Type B pancreatic cell (in vitro differentiated cells): ENCODE results near the gene PLCL1. TPM values are rescaled to one million over a fixed set of nuclear protein-coding genes. Genes with fewer than 3 reads are reported as not detected.

Experiments
- DNase-seq: peaks from one replicate; pipeline ENCODE4 v3.0.0; 2021; ENCODE audit warnings: mixed read lengths; ENCODE audit not compliant: unreplicated experiment; ENCODE audit errors: extremely low spot score
- H3K27ac Mint-ChIP-seq: 2 replicates; pipeline ENCODE4 v1.8.0; 2021; ENCODE audit warnings: mild to moderate bottlenecking, mixed read lengths
- H3K27me3 Mint-ChIP-seq: 2 replicates; pipeline ENCODE4 v1.8.0; 2021; ENCODE audit warnings: mixed read lengths
- H3K36me3 Mint-ChIP-seq: 2 replicates; pipeline ENCODE4 v1.8.0; 2021; ENCODE audit warnings: mixed read lengths
- H3K4me1 Mint-ChIP-seq: one replicate; pipeline ENCODE4 v1.8.0; 2021; ENCODE audit warnings: mixed read lengths; ENCODE audit not compliant: unreplicated experiment
- H3K4me3 Mint-ChIP-seq: 2 replicates; pipeline ENCODE4 v1.8.0; 2021; ENCODE audit warnings: mild to moderate bottlenecking, mixed read lengths
- H3K9me3 Mint-ChIP-seq: 2 replicates; pipeline ENCODE4 v1.8.0; 2021; ENCODE audit warnings: mixed read lengths
- long read RNA-seq: library from polyadenylated mRNA; unstranded; transcript quantifications from one replicate; pipeline ENCODE4 v2.0.0, GENCODE V29; 2020
- total RNA-seq: library from RNA; stranded (reverse); gene quantifications from 2 replicates; pipeline ENCODE4 v1.2.1, GENCODE V29; 2021; ENCODE audit warnings: low replicate concordance
- TF ChIP-seq, protein P1 (sequence below): fragments of 200-600 bp; sonication (generic); conservative IDR thresholded peaks from 2 replicates; pipeline ENCODE4 v1.5.0; 2021; ENCODE audit warnings: antibody characterized with exemption, mild to moderate bottlenecking

PLCL1 gene
- 2.0 and 4.4 TPM in 2 replicates for total RNA-seq
- long read RNA-seq, full-length matches to known transcripts: 1 of 2 reads
- long read RNA-seq, partial matches to known transcripts: 0 of 2 reads
- long read RNA-seq, other reads (novel, unspliced or antisense): 1 of 2 reads

DNA sequence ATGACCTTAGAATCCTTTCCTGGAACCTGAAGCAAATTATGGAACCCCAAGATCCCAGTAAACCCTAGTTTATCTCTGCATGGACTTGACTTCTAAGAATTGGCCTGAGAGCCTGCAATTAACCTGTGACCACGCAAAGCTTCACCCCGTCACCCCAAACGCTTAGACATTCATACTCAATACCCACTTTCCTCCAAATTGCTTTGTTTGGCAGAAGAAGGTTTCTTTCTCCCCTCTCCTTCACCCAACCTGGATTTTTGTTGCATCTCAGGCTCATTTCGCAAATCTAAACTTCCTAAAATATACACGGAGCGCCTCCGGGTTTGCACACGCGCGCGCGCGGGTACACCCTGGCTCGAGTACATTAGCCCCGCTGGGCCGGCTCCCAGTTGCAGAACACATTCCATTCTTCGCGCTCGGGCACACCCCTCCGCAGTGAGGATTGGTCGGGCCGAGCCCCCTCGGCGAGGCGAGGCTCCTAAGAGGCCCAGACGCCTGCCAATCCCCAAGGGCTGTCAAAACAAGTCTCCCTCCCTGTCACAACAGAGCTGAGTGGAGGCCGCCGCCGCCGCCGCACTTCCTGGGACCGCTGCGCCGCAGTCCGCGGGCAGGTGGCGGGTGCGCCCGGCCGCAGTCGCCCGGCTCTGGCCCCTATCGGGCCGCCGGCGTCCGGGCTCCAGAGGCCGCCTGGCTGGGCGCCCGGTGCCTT lies at the start of gene PLCL1:
PLCL1 (plus strand) TSS at position 545 of the 709 bp plus-strand sequence.
- H3K36me3 Mint-ChIP-seq: no peaks in the 10 kb centered on the region
- H3K9me3 Mint-ChIP-seq: no peaks in the 10 kb centered on the region
- H3K4me3 Mint-ChIP-seq: peak within 1 kb of the TSS; percentile 91
- TF ChIP-seq, protein P1, sequence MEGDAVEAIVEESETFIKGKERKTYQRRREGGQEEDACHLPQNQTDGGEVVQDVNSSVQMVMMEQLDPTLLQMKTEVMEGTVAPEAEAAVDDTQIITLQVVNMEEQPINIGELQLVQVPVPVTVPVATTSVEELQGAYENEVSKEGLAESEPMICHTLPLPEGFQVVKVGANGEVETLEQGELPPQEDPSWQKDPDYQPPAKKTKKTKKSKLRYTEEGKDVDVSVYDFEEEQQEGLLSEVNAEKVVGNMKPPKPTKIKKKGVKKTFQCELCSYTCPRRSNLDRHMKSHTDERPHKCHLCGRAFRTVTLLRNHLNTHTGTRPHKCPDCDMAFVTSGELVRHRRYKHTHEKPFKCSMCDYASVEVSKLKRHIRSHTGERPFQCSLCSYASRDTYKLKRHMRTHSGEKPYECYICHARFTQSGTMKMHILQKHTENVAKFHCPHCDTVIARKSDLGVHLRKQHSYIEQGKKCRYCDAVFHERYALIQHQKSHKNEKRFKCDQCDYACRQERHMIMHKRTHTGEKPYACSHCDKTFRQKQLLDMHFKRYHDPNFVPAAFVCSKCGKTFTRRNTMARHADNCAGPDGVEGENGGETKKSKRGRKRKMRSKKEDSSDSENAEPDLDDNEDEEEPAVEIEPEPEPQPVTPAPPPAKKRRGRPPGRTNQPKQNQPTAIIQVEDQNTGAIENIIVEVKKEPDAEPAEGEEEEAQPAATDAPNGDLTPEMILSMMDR: no peak
- peak; percentile 89 for DNase-seq
- H3K4me1 Mint-ChIP-seq: peaks cover 14% of the 10 kb centered on the region
- H3K27ac Mint-ChIP-seq: no peak within 1 kb of the TSS
- H3K27me3 Mint-ChIP-seq: peaks cover 67% of the 10 kb centered on the region

DNA sequence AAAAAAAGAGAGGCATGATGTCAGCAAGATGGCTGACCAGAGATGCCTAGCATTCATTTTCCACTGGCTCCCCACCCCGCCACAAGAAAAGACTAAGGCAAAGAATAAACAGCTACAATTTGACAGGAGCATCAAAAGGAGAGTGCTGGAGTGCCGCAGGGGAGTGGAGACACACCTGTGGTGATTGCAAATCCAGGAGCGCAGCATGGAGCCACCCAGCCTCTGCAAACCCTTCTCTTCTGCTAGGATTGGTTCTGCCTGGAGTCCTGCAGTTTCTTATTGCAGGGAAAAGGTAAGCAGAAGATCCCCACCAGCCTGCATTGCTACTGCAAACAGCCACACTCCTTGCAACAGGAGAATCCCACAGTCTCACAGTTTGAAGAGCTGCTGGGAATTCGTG lies 45.4 kb upstream of the PLCL1 start:
- TF ChIP-seq, protein P1: no peak
- Mint-ChIP-seq H3K9me3 (peaks cover 12% of the 10 kb centered on the region), H3K4me1 (no peaks in the 10 kb centered on the region), H3K4me3 (no peak overlapping the region), H3K36me3 (no peaks in the 10 kb centered on the region), H3K27ac (no peak overlapping the region), H3K27me3 (no peaks in the 10 kb centered on the region)
- DNase-seq: no peak

- Mint-ChIP-seq H3K27me3 (peaks cover under 1% of the 10 kb centered on the region), H3K4me1 (no peaks in the 10 kb centered on the region), H3K9me3 (peaks cover 12% of the 10 kb centered on the region), H3K27ac (no peak overlapping the region), H3K36me3 (no peaks in the 10 kb centered on the region), H3K4me3 (no peak overlapping the region)
- TF ChIP-seq, protein P1: no peak
- DNase-seq: no peak
These were observed 44.6 kb upstream of the PLCL1 start for GRCh38 chr2:197759625-197760292.

- H3K36me3 Mint-ChIP-seq: no peaks in the 10 kb centered on the region
- peaks cover 3% of the 10 kb centered on the region for H3K27me3 Mint-ChIP-seq
- H3K4me1 Mint-ChIP-seq: no peaks in the 10 kb centered on the region
- TF ChIP-seq, protein P1: no peak
- peaks cover 12% of the 10 kb centered on the region for H3K9me3 Mint-ChIP-seq
- DNase-seq: no peak
- H3K4me3 Mint-ChIP-seq: no peak overlapping the region
- no peak overlapping the region for H3K27ac Mint-ChIP-seq
These were observed 44.1 kb upstream of the PLCL1 start for GRCh38 chr2:197760293-197760657.

DNA sequence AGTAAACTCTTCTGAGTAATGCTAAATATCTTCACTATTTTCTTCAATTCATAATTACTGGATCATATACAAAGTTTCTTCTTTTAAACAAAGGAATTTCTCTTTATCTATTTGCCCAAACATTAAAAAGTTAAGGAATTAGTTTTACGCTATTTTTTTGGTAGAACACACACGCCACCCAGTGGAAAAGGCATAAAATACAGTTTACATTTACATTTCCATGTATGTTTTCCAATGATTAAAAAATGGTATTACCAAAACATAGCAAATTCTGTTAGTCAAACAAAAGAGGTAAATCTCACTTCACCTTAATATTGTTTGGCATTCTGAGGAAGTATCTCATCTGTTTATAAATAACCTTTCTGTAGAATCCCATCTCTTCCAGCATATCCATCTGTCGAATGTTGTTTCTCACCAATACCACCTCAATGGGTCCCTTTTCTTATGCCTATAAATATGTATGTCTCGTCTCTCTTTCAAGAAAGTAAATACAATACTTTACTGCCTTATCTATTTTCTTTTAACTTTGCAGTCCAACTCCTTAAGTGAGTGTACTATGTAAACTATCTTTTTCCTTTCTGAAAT lies 26.5 kb upstream of the PLCL1 start:
- no peak overlapping the region for H3K4me3 Mint-ChIP-seq
- H3K36me3 Mint-ChIP-seq: no peaks in the 10 kb centered on the region
- H3K4me1 Mint-ChIP-seq: no peaks in the 10 kb centered on the region
- no peaks in the 10 kb centered on the region for H3K9me3 Mint-ChIP-seq
- TF ChIP-seq, protein P1: peak; percentile 94
- DNase-seq: no peak
- H3K27ac Mint-ChIP-seq: no peak overlapping the region
- H3K27me3 Mint-ChIP-seq: peaks cover 6% of the 10 kb centered on the region
